ENCODE results near the gene IFNL3.
"Not testable (repeated sequence)": the region's sequence is repeated elsewhere in the genome, so short reads cannot be mapped to it uniquely, and the experiment has no call there.

The IFNL3 gene

GRCh38 chr19:39270036-39270871, 25.4 kb upstream of the IFNL3 start:
- in situ Hi-C loops (cut with MboI; ENCODE audit: low sequenced_read_pairs, unreplicated experiment) = no loop called here
- TF ChIP-seq CTCF (IDR thresholded peaks at IDR 0.05; ENCODE audit: borderline replicate concordance, control extremely low read depth, extremely low read depth, insufficient read depth, missing control alignments) = no peak
- no peak for DNase-seq (ENCODE audit: low spot score)

- DNase-seq (ENCODE audit: low spot score); in situ Hi-C loops (cut with MboI; ENCODE audit: low sequenced_read_pairs, unreplicated experiment): not testable (repeated sequence)
These were observed 24.6 kb upstream of the IFNL3 start for GRCh38 chr19:39269369-39269768.

- DNase-seq (ENCODE audit: low spot score); in situ Hi-C loops (cut with MboI; ENCODE audit: low sequenced_read_pairs, unreplicated experiment): not testable (repeated sequence)
These were observed 23.9 kb upstream of the IFNL3 start for GRCh38 chr19:39268531-39269223.

GRCh38 chr19:39268085-39268484, 23.3 kb upstream of the IFNL3 start, which contains the start of gene IFNL2:
TSS of gene IFNL2 (plus strand) at chr19:39268396. CDS start at chr19:39268569, 173 bp downstream.
- DNase-seq (ENCODE audit: low spot score); in situ Hi-C loops (cut with MboI; ENCODE audit: low sequenced_read_pairs, unreplicated experiment): not testable (repeated sequence)

- peak; percentile 32 for DNase-seq (ENCODE audit: low spot score)
- in situ Hi-C loops (cut with MboI; ENCODE audit: low sequenced_read_pairs, unreplicated experiment) = no loop called here
These were observed 20.6 kb upstream of the IFNL3 start for GRCh38 chr19:39265321-39265916.

GRCh38 chr19:39264306-39265290, 19.8 kb upstream of the IFNL3 start:
- in situ Hi-C loops (cut with MboI; ENCODE audit: low sequenced_read_pairs, unreplicated experiment) = no loop called here
- peak; percentile 26 for DNase-seq (ENCODE audit: low spot score)
- no peak for TF ChIP-seq CTCF (IDR thresholded peaks at IDR 0.05; ENCODE audit: borderline replicate concordance, control extremely low read depth, extremely low read depth, insufficient read depth, missing control alignments)

More at GRCh38 chr19:39265321-39265916, 20.6 kb upstream of the IFNL3 start:
- no peak for TF ChIP-seq CTCF (IDR thresholded peaks at IDR 0.05; ENCODE audit: borderline replicate concordance, control extremely low read depth, extremely low read depth, insufficient read depth, missing control alignments)

GRCh38 chr19:39263912-39264305, 19.1 kb upstream of the IFNL3 start:
- in situ Hi-C loops (cut with MboI; ENCODE audit: low sequenced_read_pairs, unreplicated experiment) = no loop called here
- no peak for DNase-seq (ENCODE audit: low spot score)
- no peak for TF ChIP-seq CTCF (IDR thresholded peaks at IDR 0.05; ENCODE audit: borderline replicate concordance, control extremely low read depth, extremely low read depth, insufficient read depth, missing control alignments)
